Pulmonary artery endothelial cell (primary cell): ENCODE results near the gene SUN5. TPM values are rescaled to one million over a fixed set of nuclear protein-coding genes. Genes with fewer than 3 reads are reported as not detected.

Experiments
- DNase-seq: peaks from one replicate; pipeline ENCODE4 v3.0.0-alpha.2; 2011; ENCODE audit warnings: low read depth, low spot score
- total RNA-seq: library from RNA; depleted of rRNA; stranded (reverse); fragments of >200 nt; gene quantifications from 2 replicates; pipeline ENCODE4 v1.2.3, GENCODE V29; 2014

The SUN5 gene
- total RNA-seq, 1 donor from 2014 or later = not detected

DNA sequence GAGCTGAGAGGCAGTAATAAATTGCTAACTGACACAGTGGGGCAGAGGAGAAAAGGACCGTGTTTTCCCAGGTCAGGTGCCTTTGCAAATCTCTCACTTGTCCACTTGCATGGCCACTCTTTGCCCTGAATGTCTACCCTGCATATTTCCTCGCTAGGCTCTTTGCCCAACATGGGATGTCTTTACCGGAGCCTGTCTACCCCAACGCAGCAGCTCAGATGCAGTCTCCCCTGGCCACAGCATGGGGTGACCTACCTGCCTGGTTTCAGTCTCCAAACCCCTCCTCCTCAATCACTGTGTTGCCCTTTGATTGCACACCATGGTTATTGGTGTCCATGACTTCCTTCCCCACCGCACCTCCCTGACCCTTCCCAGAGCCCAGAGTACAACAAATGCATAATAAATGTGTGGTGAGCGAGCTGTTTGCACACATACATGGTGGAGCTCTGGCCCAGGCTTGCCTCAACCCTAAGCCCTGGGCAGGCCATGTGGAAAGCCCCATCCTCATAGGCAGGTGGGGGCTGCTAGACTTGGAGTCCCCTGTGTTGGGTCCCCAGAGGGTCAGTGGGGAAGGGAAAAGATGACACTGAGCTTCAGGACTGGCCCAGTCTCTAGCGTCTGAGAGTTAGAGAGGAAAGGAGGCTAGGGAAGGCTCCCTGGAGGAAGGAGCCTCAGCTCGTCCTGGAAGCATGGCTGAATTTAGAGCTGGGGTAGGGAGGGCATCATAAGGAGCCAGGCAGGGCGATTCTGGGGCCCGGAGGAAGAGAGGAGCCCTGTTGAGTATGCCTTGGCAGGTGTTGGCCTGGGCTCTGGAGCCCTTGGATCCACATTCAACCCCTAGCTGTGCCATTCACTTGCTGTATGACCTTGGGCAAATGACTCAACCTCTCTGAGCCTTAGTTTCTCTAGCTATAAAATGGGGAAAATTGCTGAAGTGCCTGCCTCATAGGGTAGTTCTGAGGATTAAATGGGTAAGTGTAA is 22.8 kb upstream of the SUN5 start:
- DNase-seq = no peak

DNA sequence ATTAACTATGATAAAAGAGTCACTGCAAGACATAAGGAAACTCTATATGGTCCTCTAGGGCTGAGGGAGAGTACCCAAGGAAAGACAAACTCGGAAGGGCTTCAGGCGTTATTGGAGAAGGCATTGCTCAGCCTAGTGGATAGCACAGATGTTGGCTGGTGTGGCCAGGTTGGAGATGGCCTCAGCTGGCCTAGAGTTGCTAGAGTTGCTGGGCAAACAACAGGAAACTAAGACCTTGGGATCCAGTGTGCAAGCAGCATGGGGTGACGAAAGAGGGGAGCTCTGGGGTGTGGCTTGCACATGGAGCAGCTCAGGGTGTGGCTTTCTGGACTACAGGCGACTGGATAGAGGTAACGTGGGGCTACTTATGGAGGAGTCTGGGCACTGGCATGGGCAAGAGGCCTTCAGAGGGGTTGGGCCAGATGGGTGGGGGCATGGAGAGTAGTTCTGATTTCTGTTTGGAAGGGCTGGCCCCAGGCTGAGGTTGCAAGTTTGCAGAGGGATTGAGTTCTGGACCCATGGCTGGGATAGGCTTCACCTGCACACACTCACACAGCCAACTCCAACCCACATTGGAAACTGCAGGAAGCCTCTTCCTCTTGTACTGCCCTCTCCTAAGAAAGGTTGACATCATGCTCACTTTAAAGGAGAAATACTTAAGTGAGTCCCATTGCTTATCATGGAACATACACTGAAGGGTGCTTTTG is 22.0 kb upstream of the SUN5 start:
- no peak for DNase-seq

- DNase-seq = no peak
Observed at GRCh38 chr20:33025318-33025876, 21.2 kb upstream of the SUN5 start.

- DNase-seq = no peak
Observed at GRCh38 chr20:33024609-33025317, 20.5 kb upstream of the SUN5 start.

- DNase-seq = no peak
Observed at GRCh38 chr20:33024243-33024560, 20.0 kb upstream of the SUN5 start.

GRCh38 chr20:33023439-33024242 is 19.4 kb upstream of the SUN5 start:
- DNase-seq = no peak

- no peak for DNase-seq
Observed at GRCh38 chr20:33022694-33023438, 18.6 kb upstream of the SUN5 start.

DNA sequence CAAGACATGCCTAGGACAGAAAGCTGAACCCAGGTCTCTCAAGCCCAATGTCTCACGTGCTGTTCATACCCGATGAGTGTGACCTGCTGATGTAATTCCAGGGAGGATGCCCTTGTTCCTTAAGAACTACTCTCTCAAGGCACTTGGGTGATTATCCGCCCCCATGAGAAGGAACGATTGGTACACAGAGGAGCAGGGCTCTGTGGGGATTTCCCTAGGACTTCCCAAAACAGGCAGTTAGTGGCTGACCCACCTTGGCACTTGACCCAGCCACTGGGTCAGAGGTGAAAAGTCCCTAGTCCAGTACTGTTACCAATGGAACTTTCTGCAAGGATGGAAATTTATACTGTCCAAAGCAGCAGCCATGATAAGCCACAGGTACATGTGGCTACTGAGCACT is 18.1 kb upstream of the SUN5 start:
- DNase-seq = no peak

- no peak for DNase-seq
Observed at GRCh38 chr20:33021879-33022278, 17.6 kb upstream of the SUN5 start.

DNA sequence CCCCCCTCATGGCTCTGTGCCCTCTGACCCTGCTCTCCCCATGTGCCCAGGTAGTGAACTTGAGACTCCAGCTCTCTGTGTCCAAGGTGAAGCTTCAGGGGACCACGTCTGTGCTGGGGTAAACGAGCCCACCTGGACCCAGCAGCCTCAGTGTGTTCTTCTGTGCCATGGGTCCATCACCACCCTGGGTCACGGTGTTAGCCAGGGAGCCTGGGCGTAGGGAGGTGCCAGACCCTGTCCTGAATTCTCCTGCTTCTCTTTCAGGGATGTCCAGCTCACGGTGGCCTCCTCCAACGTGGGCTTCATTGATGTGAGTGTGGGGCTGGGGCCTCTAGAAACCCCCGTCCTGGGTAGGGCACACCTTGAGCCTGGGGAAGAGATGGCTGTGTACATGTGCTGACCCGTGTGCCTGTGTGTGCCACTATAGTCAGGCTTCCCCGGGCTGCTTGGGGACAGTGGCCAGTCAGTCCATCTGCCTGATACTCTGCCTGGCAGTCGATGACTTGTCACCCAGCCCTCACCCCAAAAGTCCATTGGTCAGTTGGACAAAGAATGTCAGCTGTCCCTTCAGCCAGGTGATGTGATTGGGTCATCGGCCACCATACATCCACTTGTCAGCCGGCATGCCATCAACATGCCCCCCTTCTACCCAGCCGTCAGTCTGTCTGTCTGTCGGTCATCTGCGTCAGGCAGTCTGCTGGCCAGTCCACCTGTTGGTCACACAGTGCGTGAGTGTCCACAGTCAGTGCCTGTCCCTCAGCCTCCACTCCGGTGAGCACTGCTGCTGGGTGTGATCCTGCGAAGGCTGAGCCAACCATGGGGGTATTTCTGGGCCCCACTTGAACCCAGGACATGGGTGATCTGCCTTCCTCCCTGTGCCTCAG is 16.3 kb upstream of the SUN5 start:
- no peak for DNase-seq

- DNase-seq = no peak
Observed at GRCh38 chr20:33019465-33020277, 15.4 kb upstream of the SUN5 start.

- no peak for DNase-seq
Observed at GRCh38 chr20:33018169-33018931, 14.1 kb upstream of the SUN5 start.

GRCh38 chr20:33017542-33017941 is 13.3 kb upstream of the SUN5 start:
- no peak for DNase-seq

GRCh38 chr20:33016581-33017109 is 12.4 kb upstream of the SUN5 start:
- DNase-seq = no peak

GRCh38 chr20:33015700-33016580 is 11.7 kb upstream of the SUN5 start:
- no peak for DNase-seq

GRCh38 chr20:33015114-33015484 is 10.9 kb upstream of the SUN5 start:
- DNase-seq = no peak
